H1 (cell line): ENCODE measurements around the gene KCNMA1. TPM values are rescaled to one million over a fixed set of nuclear protein-coding genes. Genes with fewer than 3 reads are reported as not detected.

ENCODE experiments used
- CTCF ChIA-PET: fragments of 300-600 bp; sonication (Branson Sonifier 250); formaldehyde crosslinking; loops from one replicate; lab custom pipeline; 2021; ENCODE audit not compliant: partially characterized antibody; lab: Charles Lee
- POLR2A ChIA-PET: fragments of 300-600 bp; sonication (Branson Sonifier 250); formaldehyde crosslinking; loops from one replicate; lab custom pipeline; 2021; ENCODE audit warnings: inconsistent platforms; ENCODE audit not compliant: partially characterized antibody; lab: Charles Lee
- DNase-seq, 2 experiments: peaks; one replicate each; pipeline versions ENCODE4 v3.0.0 to v3.0.0-alpha.2; 2010 to 2022; ENCODE audit warnings: low spot score in 2 of 2, low read depth in 1 of 2, mixed read lengths in 1 of 2
- FAIRE-seq: peaks from 2 replicates; lab custom pipeline; 2011; peaks lifted over from hg19 to GRCh38; lab: Jason Lieb, UNC
- H2AFZ ChIP-seq: 2 replicates; pipeline ENCODE4 v1.8.1; 2012; ENCODE audit warnings: low read length, inconsistent platforms
- H2AK5ac ChIP-seq: 2 replicates; pipeline ENCODE4 v1.6.1; 2013; ENCODE audit warnings: low read depth, low read length
- H2BK120ac ChIP-seq: replicated peaks from 2 replicates; pipeline ENCODE3; 2013; ENCODE audit warnings: low read depth, low read length, inconsistent platforms
- H2BK12ac ChIP-seq: 2 replicates; pipeline ENCODE4 v1.6.1; 2013; ENCODE audit warnings: low read depth, low read length
- H2BK15ac ChIP-seq: 2 replicates; pipeline ENCODE4 v1.6.1; 2013; ENCODE audit warnings: low read length
- H2BK20ac ChIP-seq: 2 replicates; pipeline ENCODE4 v1.6.1; 2013; ENCODE audit warnings: low read length
- H2BK5ac ChIP-seq: 2 replicates; pipeline ENCODE4 v1.6.1; 2013; ENCODE audit warnings: low read depth, low read length
- H3K14ac ChIP-seq: 2 replicates; pipeline ENCODE4 v1.6.1; 2013; ENCODE audit warnings: inconsistent platforms; ENCODE audit not compliant: insufficient read length
- H3K18ac ChIP-seq: 2 replicates; pipeline ENCODE4 v1.6.1; 2013; ENCODE audit warnings: low read length; ENCODE audit errors: extremely low read depth
- H3K23ac ChIP-seq: 2 replicates; pipeline ENCODE4 v1.6.1; 2013; ENCODE audit warnings: inconsistent platforms; ENCODE audit not compliant: insufficient read length
- H3K23me2 ChIP-seq: 2 replicates; pipeline ENCODE4 v1.6.1; 2013; ENCODE audit warnings: low read depth, low read length
- H3K27ac ChIP-seq: 2 replicates; pipeline ENCODE4 v1.6.1; 2011; ENCODE audit warnings: low read depth, low read length, inconsistent platforms
- H3K27me3 ChIP-seq, 4 experiments: replicated peaks in 1 of 4; 1 replicate in 1 of 4; 2 replicates in 3 of 4; pipeline versions ENCODE4 v1.6.1 to v1.8.1; 2011 to 2013; ENCODE audit warnings: low read length in 3 of 4, mild to moderate bottlenecking in 3 of 4, inconsistent platforms in 2 of 4, mixed read lengths in 2 of 4, moderate library complexity in 1 of 4; ENCODE audit not compliant: control insufficient read depth in 3 of 4, insufficient read depth in 3 of 4; ENCODE audit errors: extremely low read depth in 1 of 4
- H3K36me3 ChIP-seq, 4 experiments: 2 replicates each; pipeline versions ENCODE4 v1.6.1 to v1.8.1; 2011 to 2013; ENCODE audit warnings: mild to moderate bottlenecking in 4 of 4, low read length in 3 of 4, moderate library complexity in 2 of 4, control low read depth in 1 of 4, inconsistent platforms in 1 of 4; ENCODE audit not compliant: insufficient read depth in 4 of 4, control insufficient read depth in 2 of 4
- H3K4ac ChIP-seq: replicated peaks from 2 replicates; pipeline ENCODE3; 2013; ENCODE audit warnings: low read length, low read depth, mixed read lengths, inconsistent platforms; ENCODE audit not compliant: insufficient read length
- H3K4me1 ChIP-seq, 4 experiments: replicated peaks in 1 of 4; 1 replicate in 1 of 4; 2 replicates in 3 of 4; pipeline versions ENCODE4 v1.6.1 to v1.8.1; 2011 to 2013; ENCODE audit warnings: low read length in 3 of 4, inconsistent platforms in 2 of 4, mixed read lengths in 1 of 4; ENCODE audit not compliant: insufficient read depth in 4 of 4, control insufficient read depth in 3 of 4
- H3K4me2 ChIP-seq, 2 experiments: 2 replicates each; pipeline versions ENCODE4 v1.6.1 to v1.8.1; 2011 to 2013; ENCODE audit warnings: low read depth in 2 of 2, low read length in 2 of 2, control low read depth in 1 of 2, inconsistent platforms in 1 of 2, mild to moderate bottlenecking in 1 of 2; ENCODE audit not compliant: insufficient read depth in 1 of 2
- H3K4me3 ChIP-seq, 4 experiments: fragments of 200-600, 300-600 bp in 1 of 4; sonication (generic), shearing (Covaris generic), sonication (Bioruptor Twin) in 1 of 4; 2 replicates each; pipeline versions ENCODE4 v1.5.1 to v1.8.1; 2011 to 2016; ENCODE audit warnings: low read length in 4 of 4, low read depth in 3 of 4, control low read depth in 2 of 4, inconsistent platforms in 2 of 4, mild to moderate bottlenecking in 2 of 4, mixed read lengths in 1 of 4, moderate library complexity in 1 of 4; ENCODE audit not compliant: insufficient read depth in 2 of 4; ENCODE audit errors: extremely low read depth in 1 of 4
- H3K56ac ChIP-seq: replicated peaks from 2 replicates; pipeline ENCODE3; 2013; ENCODE audit warnings: low read depth, mild to moderate bottlenecking, mixed read lengths, low read length, inconsistent platforms; ENCODE audit not compliant: insufficient read length
- H3K79me1 ChIP-seq: 2 replicates; pipeline ENCODE4 v1.6.1; 2013; ENCODE audit warnings: low read depth, low read length, control low read depth
- H3K79me2 ChIP-seq, 2 experiments: 2 replicates each; pipeline versions ENCODE4 v1.6.1 to v1.8.1; 2012 to 2013; ENCODE audit warnings: low read length in 2 of 2, mild to moderate bottlenecking in 2 of 2, inconsistent platforms in 1 of 2; ENCODE audit not compliant: insufficient read depth in 2 of 2, control insufficient read depth in 1 of 2
- H3K9ac ChIP-seq, 4 experiments: replicated peaks in 1 of 4; 1 replicate in 1 of 4; 2 replicates in 3 of 4; pipeline versions ENCODE4 v1.6.1 to v1.8.1; 2011 to 2013; ENCODE audit warnings: low read depth in 3 of 4, low read length in 3 of 4, control low read depth in 2 of 4, mild to moderate bottlenecking in 2 of 4, moderate library complexity in 2 of 4, inconsistent platforms in 1 of 4; ENCODE audit errors: extremely low read depth in 1 of 4
- H3K9me3 ChIP-seq, 2 experiments: 2 replicates each; pipeline versions ENCODE4 v1.6.1 to v1.8.1; 2012 to 2013; ENCODE audit warnings: mild to moderate bottlenecking in 2 of 2, moderate library complexity in 2 of 2, control low read depth in 1 of 2, inconsistent platforms in 1 of 2, low read depth in 1 of 2, low read length in 1 of 2, mixed read lengths in 1 of 2; ENCODE audit not compliant: insufficient read depth in 2 of 2
- H4K20me1 ChIP-seq, 2 experiments: replicated peaks in 1 of 2; 2 replicates each; pipeline versions ENCODE3 to v1.8.1; 2011 to 2013; ENCODE audit warnings: inconsistent platforms in 2 of 2, low read length in 2 of 2, mild to moderate bottlenecking in 1 of 2; ENCODE audit not compliant: insufficient read depth in 2 of 2, control insufficient read depth in 1 of 2
- H4K5ac ChIP-seq: 2 replicates; pipeline ENCODE4 v1.6.1; 2013; ENCODE audit warnings: low read length, low read depth, mixed read lengths, inconsistent platforms; ENCODE audit not compliant: insufficient read length
- H4K8ac ChIP-seq: 2 replicates; pipeline ENCODE4 v1.8.0; 2013; ENCODE audit warnings: mild to moderate bottlenecking, moderate library complexity, low read length, inconsistent platforms; ENCODE audit not compliant: insufficient read depth; ENCODE audit errors: extremely low read depth
- H4K91ac ChIP-seq: replicated peaks from 2 replicates; pipeline ENCODE3; 2013; ENCODE audit warnings: low read length, mixed read lengths, inconsistent platforms; ENCODE audit not compliant: insufficient read length
- FOSL1 ChIP-seq: IDR thresholded peaks from 2 replicates; pipeline ENCODE4 v1.6.1; 2011; ENCODE audit warnings: mild to moderate bottlenecking, low read depth, low read length, moderate library complexity; ENCODE audit not compliant: insufficient read depth
- POU5F1 ChIP-seq: IDR thresholded peaks from 2 replicates; pipeline ENCODE4 v1.6.1; 2011; ENCODE audit warnings: low read depth, mild to moderate bottlenecking, low read length, moderate library complexity
- RNF2 ChIP-seq: fragments of 200-900, 300-1000 bp; sonication (generic); IDR thresholded peaks from 2 replicates; pipeline ENCODE4 v1.7.1; 2016; ENCODE audit warnings: borderline replicate concordance, low read depth, mild to moderate bottlenecking, antibody characterized with exemption, low read length; ENCODE audit not compliant: poor library complexity, severe bottlenecking; ENCODE audit errors: missing control alignments
- TAF1 ChIP-seq: IDR thresholded peaks from 2 replicates; pipeline ENCODE4 v1.6.1; 2011; ENCODE audit warnings: mild to moderate bottlenecking, low read depth, low read length
- WGBS, 2 experiments: shearing (Covaris generic) in 1 of 2; methylation state at CpG; one replicate each; pipeline versions ENCODE4 v1.1.6 to v1.1.7; 2013 to 2015; ENCODE audit warnings: low lambda C conversion rate in 2 of 2, mixed read lengths in 2 of 2, inconsistent platforms in 1 of 2, low coverage in 1 of 2, missing lambda C conversion rate in 1 of 2; ENCODE audit not compliant: insufficient replicate concordance in 2 of 2, insufficient coverage in 1 of 2, insufficient read length in 1 of 2; ENCODE audit errors: extremely low coverage in 1 of 2, missing lambda C conversion rate in 1 of 2; 5-methylcytosine and 5-hydroxymethylcytosine counted together
- polyA plus RNA-seq, 7 experiments: library from polyadenylated mRNA; depleted of rRNA in 3 of 7; stranded (reverse) in 5 of 7; unstranded in 2 of 7; fragments of >200 nt in 5 of 7; fragments of 200-250 nt in 2 of 7; gene quantifications; 1 replicate in 5 of 7; 2 replicates in 1 of 7; 4 replicates in 1 of 7; pipeline versions ENCODE4 v1.2.1 to v1.2.3, GENCODE V29; 2011 to 2013; ENCODE audit warnings: missing spikeins in 2 of 7, mixed read lengths in 2 of 7
- total RNA-seq: library from RNA; stranded (reverse); fragmentation: NEBNext Ultra II Directional; extraction: Animal tissue kit (Norgen Biotek cat#: 25700); gene quantifications from 2 replicates; pipeline ENCODE4 v1.2.1, GENCODE V29; 2021
- TF ChIP-seq, protein P1 (sequence below), 3 experiments: IDR thresholded peaks; 1 replicate in 2 of 3; 2 replicates in 1 of 3; pipeline versions ENCODE4 v1.5.1 to v1.6.1; 2011; ENCODE audit warnings: low read length in 3 of 3, mild to moderate bottlenecking in 3 of 3, inconsistent platforms in 2 of 3, low read depth in 1 of 3, moderate library complexity in 1 of 3; ENCODE audit not compliant: insufficient read depth in 1 of 3; ENCODE audit errors: control extremely low read depth in 1 of 3

The KCNMA1 gene
- total and polyA plus RNA-seq, 2 of the 8 experiments (the other 6 are each of a cell fraction or from before 2014, with no cell fraction given): 10.2 to 11.1 TPM

DNA sequence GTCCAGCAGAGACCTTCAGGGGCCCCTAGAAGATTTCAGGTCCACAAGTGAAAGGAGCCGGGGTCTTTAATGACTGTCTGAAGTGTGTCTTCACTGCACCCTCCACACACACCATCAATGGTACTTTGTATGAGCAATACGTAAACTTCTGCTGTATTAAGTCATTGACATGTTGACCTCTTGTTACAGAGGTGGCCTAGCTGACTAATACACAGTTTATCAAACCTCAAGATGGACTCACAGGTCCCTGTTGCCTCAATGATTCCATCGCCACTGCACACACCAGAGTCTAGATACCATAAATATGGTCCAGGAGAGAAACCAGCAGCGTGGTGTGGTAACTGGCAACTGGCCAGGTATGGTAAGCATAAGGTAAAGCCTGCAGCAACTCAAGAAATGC lies 19.5 kb downstream of the KCNMA1 start:
- ChIA-PET CTCF (interaction anchor here (1.1 kb wide), 1 partner anchor 444 kb away, joined by 3 read pairs; no protein-coding TSS in a partner anchor), POLR2A (no interaction called here)
- Histone ChIP-seq H2AK5ac (no peak overlapping the region), H3K79me1 (no peaks in the 10 kb centered on the region; the same call in 1 of the 2 replicates), H3K4me2 (no peak overlapping the region), H3K4ac (no peak overlapping the region), H3K4me3 (no peak overlapping the region), H3K18ac (no peak overlapping the region), H3K9ac (no peak overlapping the region), H2BK5ac (no peak overlapping the region), H2BK20ac (no peak overlapping the region), H4K20me1 (no peaks in the 10 kb centered on the region), H2BK12ac (no peak overlapping the region), H3K4me1 (no peaks in the 10 kb centered on the region), H3K56ac (no peak overlapping the region), H3K14ac (no peak overlapping the region), H4K91ac (no peak overlapping the region), H3K36me3 (no peaks in the 10 kb centered on the region), H4K8ac (no peak overlapping the region), H3K23ac (no peak overlapping the region), H3K79me2 (no peaks in the 10 kb centered on the region), H2BK120ac (no peak overlapping the region), H3K27me3 (no peaks in the 10 kb centered on the region), H3K27ac (no peak overlapping the region), H3K23me2 (no peaks in the 10 kb centered on the region), H2BK15ac (no peak overlapping the region), H4K5ac (no peak overlapping the region), H3K9me3 (no peaks in the 10 kb centered on the region), H2AFZ (no peak overlapping the region)
- FAIRE-seq (no peak), DNase-seq (no peak)
- 80% methylated on average over 4 of the region's 4 CpGs; no CpG with 5 or more reads in 1 of the 2 experiments for WGBS, 2 experiments
- TF ChIP-seq POU5F1: no peak
- TF ChIP-seq FOSL1: no peak
- no peak for TF ChIP-seq RNF2
- TF ChIP-seq, protein P1, sequence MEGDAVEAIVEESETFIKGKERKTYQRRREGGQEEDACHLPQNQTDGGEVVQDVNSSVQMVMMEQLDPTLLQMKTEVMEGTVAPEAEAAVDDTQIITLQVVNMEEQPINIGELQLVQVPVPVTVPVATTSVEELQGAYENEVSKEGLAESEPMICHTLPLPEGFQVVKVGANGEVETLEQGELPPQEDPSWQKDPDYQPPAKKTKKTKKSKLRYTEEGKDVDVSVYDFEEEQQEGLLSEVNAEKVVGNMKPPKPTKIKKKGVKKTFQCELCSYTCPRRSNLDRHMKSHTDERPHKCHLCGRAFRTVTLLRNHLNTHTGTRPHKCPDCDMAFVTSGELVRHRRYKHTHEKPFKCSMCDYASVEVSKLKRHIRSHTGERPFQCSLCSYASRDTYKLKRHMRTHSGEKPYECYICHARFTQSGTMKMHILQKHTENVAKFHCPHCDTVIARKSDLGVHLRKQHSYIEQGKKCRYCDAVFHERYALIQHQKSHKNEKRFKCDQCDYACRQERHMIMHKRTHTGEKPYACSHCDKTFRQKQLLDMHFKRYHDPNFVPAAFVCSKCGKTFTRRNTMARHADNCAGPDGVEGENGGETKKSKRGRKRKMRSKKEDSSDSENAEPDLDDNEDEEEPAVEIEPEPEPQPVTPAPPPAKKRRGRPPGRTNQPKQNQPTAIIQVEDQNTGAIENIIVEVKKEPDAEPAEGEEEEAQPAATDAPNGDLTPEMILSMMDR (IDR thresholded peaks at IDR 0.05; ENCODE audit: control extremely low read depth in 1 of 3, insufficient read depth in 1 of 3, low read depth in 1 of 3, low read length in 3 of 3): no peak
- TF ChIP-seq TAF1: no peak
